WERI-Rb-1 (cell line): ENCODE results near the gene AHNAK.

Experiments
- DNase-seq: peaks from one replicate; pipeline ENCODE4 v3.0.0-alpha.2; 2020
- H3K27ac ChIP-seq: fragments of 250-450 bp; sonication (Bioruptor Pico); 2 replicates; pipeline ENCODE4 v1.5.1; 2020; ENCODE audit warnings: mild to moderate bottlenecking, moderate library complexity
- H3K27me3 ChIP-seq: fragments of 250-450 bp; sonication (Bioruptor Pico); 2 replicates; pipeline ENCODE4 v1.5.1; 2021; ENCODE audit warnings: mild to moderate bottlenecking, low read depth, moderate library complexity; ENCODE audit not compliant: insufficient read depth, severe bottlenecking
- H3K36me3 ChIP-seq: fragments of 250-450 bp; sonication (Bioruptor Pico); 2 replicates; pipeline ENCODE4 v1.5.1; 2020; ENCODE audit warnings: mild to moderate bottlenecking, moderate library complexity
- H3K4me3 ChIP-seq: 2 replicates; pipeline ENCODE4 v1.5.1; 2011; ENCODE audit warnings: low read depth, mild to moderate bottlenecking, control low read depth, low read length
- H3K9me3 ChIP-seq: fragments of 250-450 bp; sonication (Bioruptor Pico); 2 replicates; pipeline ENCODE4 v1.5.1; 2021; ENCODE audit warnings: mild to moderate bottlenecking, moderate library complexity; ENCODE audit not compliant: severe bottlenecking
- TF ChIP-seq, protein P1 (sequence below): IDR thresholded peaks from 2 replicates; pipeline ENCODE4 v1.5.1; 2011; ENCODE audit warnings: low read depth, mild to moderate bottlenecking, control low read depth, inconsistent platforms, low read length

The AHNAK gene

DNA sequence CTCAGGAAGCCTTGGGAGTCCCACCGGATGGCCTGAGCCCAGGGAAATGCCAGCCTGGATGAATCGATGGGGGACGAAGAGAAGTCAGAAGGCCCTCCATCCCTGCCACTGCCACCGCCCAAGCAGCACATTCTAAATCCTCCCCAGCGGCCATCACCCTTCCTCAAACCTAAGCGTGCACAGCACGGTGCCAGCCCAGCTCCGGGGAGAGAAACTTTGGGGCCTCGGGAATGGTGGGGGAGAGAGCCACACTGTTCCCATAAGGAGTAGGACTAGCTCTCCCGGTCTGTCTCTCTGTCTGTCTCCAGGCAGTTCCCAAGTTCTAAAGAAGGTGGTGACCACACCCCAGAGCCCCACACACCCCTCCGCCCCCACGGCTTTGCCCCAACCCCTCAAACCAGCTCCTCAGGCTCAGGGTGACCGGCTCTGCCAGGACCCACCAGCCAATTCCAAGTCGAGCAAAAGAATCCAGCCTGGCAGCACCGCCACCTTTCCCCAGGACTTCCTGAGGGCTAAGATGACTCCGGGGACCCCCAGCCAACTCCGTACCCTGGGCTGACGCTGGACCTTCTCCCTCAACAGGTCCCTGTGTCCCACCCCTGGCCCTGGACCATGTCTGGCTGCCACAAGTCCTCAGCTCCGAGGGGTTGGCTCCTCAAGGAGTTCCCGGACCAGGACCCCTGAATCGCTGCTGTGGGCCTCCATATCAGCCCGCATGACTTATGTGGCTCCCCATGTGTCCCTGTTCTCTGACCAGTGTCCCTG is 2.7 kb downstream of the AHNAK start:
- Histone ChIP-seq H3K9me3 (no peaks in the 10 kb centered on the region), H3K4me3 (no peak overlapping the region), H3K27ac (no peak overlapping the region), H3K36me3 (no peaks in the 10 kb centered on the region), H3K27me3 (peaks cover 34% of the 10 kb centered on the region)
- no peak for DNase-seq
- TF ChIP-seq, protein P1, sequence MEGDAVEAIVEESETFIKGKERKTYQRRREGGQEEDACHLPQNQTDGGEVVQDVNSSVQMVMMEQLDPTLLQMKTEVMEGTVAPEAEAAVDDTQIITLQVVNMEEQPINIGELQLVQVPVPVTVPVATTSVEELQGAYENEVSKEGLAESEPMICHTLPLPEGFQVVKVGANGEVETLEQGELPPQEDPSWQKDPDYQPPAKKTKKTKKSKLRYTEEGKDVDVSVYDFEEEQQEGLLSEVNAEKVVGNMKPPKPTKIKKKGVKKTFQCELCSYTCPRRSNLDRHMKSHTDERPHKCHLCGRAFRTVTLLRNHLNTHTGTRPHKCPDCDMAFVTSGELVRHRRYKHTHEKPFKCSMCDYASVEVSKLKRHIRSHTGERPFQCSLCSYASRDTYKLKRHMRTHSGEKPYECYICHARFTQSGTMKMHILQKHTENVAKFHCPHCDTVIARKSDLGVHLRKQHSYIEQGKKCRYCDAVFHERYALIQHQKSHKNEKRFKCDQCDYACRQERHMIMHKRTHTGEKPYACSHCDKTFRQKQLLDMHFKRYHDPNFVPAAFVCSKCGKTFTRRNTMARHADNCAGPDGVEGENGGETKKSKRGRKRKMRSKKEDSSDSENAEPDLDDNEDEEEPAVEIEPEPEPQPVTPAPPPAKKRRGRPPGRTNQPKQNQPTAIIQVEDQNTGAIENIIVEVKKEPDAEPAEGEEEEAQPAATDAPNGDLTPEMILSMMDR = no peak

DNA sequence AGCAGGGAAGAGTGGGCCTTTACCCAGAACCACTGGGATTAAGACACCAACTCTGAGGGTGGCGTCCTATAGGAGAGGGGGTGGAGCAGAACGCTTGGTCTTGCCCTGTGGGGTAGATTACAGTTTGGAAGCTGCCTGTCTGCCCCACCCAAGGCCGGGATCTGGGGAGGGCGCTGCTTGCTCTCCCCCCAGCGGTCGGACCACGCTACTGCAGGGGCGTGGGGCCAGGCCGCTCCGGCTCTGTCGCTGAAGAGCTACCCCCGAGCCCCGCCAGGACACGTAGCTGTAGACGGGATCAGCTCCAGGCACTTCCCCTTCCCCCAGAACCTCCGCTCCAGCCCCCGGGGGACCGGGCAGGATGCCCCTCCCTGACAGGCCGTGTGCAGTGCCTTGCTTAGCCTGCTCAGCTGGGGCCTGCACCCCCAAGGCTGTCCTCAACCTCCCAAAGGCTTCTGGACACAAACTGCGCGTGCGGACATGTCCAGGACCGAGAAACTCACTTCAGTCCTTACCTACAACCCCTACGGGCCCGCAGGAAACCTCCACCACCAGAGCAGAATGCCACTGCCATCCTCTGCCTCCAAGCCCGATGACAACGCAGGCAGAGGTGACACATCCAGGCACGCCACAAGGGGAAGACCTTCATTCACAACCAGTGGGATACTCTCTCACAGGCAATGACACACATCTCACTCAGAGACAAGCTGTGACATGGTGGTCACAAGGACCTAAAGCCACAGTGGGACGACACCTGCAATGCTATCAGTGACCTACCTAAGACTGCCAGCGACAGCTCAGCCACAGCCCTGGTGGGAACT is 3.6 kb downstream of the AHNAK start:
- TF ChIP-seq, protein P1 = peak; percentile 98
- Histone ChIP-seq H3K9me3 (no peaks in the 10 kb centered on the region), H3K4me3 (peak overlapping the region; percentile 6; the same call in 1 of the 2 replicates), H3K36me3 (no peaks in the 10 kb centered on the region), H3K27me3 (peaks cover 34% of the 10 kb centered on the region), H3K27ac (no peak overlapping the region)
- DNase-seq = peak; percentile 73

DNA sequence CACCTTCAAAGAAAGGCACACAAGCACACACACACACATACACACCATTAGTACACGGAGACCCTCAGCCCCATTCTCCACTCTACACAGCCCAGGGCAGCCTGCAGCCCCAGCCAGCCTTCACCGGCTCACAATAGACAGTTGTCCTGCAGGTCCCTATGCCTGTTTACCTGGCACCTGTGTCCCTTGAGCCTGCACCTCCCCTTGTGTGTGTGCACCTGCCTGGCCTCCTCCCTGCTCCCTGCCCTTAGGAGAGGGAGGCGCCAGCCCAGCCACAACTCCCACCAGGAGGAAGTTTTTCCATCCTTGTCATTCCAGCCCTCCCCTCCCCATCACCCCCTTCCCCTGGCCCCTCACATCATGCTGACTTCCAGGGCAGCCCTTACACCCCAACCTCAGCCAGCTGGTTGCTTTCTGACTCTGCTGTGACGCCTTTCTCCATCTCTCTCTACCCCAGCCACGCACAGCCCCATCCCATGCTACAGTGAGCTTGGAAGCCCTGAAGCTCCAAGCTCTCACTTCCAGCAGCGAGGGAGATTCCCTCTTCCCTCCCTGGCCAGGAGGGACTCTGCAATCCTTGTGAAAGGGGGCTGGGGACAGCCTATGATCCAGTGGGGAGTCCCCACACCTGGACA is 4.4 kb downstream of the AHNAK start:
- TF ChIP-seq, protein P1 = no peak
- no peak for DNase-seq
- Histone ChIP-seq H3K36me3 (no peaks in the 10 kb centered on the region), H3K27ac (no peak overlapping the region), H3K9me3 (no peaks in the 10 kb centered on the region), H3K27me3 (peaks cover 34% of the 10 kb centered on the region), H3K4me3 (no peak overlapping the region)

DNA sequence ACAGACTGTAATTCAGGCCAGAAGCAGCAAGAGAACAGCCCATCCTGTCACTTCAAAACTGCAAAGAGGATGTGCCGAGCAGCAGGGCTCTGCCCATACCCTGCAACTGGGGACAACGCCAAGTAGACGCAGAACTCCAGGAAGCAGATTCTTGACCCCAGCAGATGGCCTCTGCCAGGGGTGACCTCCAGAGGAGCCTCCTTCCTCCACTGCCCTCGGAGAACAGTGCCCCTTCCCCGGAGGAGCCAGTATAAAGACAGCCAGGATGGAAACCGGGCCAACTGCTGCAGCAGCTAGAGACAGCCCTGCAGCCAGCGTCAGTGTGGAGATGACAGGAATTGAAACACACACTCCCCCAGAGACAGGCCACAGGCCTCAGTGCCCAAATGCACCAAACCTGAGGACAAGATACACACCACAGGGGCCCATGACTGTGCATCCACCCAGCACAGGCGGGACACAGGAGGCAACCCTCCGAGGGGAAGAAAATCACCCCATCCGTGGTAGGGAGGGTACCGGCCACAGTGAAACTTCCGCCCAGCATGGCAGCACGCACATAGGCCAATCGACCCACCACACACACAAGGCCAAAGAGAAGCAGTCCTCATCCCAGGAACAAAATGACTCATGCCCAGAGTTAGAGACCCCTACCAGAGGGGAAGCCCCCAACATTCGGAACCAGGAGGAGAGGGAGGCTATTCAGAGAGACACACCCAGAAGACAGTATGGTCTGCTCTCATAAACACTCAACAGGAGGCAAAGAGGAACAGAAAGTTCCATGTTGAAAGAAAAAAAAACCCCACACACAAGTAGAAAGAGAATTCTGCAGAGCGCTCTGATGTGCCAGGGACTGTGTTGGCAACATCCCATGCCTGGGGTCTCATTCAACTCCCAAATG is 5.6 kb downstream of the AHNAK start:
- no peak for DNase-seq
- no peak overlapping the region for H3K4me3 ChIP-seq
- TF ChIP-seq, protein P1 = no peak
- H3K27me3 ChIP-seq = peaks cover 29% of the 10 kb centered on the region
- no peak overlapping the region for H3K27ac ChIP-seq
- no peaks in the 10 kb centered on the region for H3K36me3 ChIP-seq
- H3K9me3 ChIP-seq = no peaks in the 10 kb centered on the region

DNA sequence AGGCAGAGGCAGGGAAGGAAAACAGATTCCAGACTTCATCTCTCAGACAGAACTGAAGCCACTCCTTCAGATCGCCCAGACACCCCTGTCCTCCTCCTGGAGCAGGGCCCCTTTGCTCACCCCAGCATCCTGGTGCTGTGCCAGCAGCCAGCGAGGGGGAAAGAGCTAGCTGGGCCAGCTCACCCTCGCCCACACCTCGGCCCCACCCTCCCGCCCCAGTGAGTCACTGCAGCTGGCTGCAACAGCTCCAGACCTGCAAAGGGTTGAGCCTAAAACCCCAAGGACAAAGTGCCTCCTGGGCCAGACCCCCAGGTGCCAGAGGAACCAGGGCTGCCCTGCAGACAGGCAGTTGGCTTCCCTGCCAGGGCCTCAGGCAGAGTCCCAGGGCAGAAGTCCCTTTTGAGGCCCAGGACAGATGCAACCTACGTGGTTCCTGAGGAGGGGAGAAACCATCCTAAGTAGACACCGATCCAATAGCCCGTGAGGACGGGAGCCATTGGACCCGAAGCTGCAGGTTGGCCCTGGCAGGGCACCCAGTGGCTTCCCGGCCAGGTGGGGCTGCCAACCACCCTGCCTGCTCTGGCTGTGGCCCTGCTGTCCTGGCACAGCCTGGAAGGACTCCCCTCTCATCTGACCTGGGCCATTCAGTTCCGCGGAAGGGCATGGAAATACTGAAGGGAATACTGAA is 7.2 kb downstream of the AHNAK start:
- Histone ChIP-seq H3K4me3 (no peak overlapping the region), H3K36me3 (no peaks in the 10 kb centered on the region), H3K27me3 (peaks cover 12% of the 10 kb centered on the region), H3K27ac (no peak overlapping the region), H3K9me3 (no peaks in the 10 kb centered on the region)
- DNase-seq = no peak
- TF ChIP-seq, protein P1 = no peak
